Islet precursor cell (in vitro differentiated cells): ENCODE measurements around the gene ARHGEF37.

ENCODE experiments used
- DNase-seq: peaks from one replicate; pipeline ENCODE4 v3.0.0-alpha.2; 2018

Gene ARHGEF37

GRCh38 chr5:149680810-149681221 is 99.5 kb downstream of the ARHGEF37 start:
- DNase-seq, result no peak

DNA sequence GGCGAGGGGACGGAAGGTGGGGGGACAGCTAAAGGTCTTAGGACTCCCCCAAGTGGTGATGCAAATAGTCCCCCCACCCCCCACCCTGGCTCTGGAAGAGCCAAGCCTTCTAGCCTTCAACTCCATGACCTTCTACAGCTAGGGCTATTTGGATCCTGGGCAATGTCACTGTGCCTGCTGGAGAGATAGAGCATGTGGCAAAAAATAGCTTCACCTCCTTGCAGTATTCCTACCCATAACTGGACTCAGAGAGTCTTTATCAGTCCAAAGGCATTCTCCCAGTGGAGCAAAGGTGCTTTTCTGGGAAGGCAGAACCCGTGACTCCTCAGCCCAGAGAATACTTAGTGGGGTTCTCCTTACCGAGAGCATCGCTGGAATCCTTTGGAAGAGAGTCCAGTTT is 100.0 kb downstream of the ARHGEF37 start:
- no peak for DNase-seq

DNA sequence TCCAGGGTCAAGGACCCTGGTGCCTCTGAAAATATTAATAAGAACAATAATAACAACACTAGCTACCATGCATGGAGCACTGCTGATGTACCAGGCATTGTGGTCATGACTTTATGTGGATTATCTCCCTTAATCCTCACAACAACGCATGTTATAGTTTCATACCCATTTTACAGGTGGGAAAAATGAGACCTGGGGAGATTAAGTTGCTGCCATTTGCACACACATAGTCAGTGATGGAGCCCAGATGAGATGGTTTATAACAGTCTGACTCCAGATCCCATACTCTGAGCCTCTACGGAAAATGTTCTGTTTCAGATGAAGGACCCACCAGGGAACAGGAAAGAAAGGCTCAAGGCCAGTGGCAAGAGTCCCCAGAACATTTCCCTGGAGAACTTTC is 100.6 kb downstream of the ARHGEF37 start:
- no peak for DNase-seq

DNA sequence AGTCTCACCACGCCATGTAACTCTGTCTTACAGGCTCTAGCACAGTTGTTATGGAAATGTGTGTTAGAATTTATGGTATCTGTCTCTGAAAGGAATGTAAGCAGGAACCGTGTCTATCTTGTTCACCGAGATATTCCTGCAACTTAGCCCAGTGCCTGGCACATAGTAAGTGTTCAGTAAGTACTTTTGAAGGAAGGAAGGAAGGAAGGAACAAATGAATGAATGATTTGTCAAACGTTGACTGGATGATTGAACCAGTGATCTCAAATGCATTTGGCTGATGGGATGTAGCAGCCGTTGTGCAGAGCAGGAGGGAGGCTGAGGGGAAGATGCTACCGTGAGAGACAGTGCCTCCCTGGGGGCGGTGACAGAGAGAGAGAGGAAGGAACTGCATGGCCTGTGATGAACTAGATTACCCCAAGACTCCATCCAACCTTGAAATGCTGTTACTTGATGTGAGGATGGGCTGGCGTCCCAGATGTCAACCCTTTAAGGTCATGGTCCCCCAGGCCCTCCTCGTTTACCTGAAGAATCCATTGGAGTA is 101.3 kb downstream of the ARHGEF37 start:
- no peak for DNase-seq

- DNase-seq, result no peak
These were observed 102.7 kb downstream of the ARHGEF37 start for GRCh38 chr5:149683964-149684363.

GRCh38 chr5:149684371-149684770 is 103.1 kb downstream of the ARHGEF37 start:
- no peak for DNase-seq
